Measurements from ENCODE around the gene IKZF5. TPM values are rescaled to one million over a fixed set of nuclear protein-coding genes. Genes with fewer than 3 reads are reported as not detected.

Gene IKZF5
- total RNA-seq, 1 donor from 2014 or later: 17.4 TPM

DNA sequence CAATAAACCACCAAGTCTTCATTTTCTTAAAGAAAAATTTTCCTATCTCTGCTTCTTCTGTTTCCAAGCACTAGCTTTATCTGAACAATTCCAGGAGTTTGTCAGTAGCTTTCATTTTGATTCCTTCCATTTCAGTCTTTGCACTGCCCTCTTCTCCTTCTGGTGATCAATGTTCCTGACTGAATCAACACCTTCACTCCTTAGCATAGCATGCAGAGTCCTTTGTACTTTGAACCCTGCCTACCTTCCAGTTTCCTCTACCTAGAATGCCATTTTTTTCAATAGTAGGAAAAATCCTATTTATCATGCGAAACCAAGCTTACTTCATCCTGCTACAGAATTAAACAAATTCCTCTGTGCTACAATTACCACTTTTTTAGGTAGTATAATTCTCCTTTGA, 52.7 kb downstream of the IKZF5 start:
- Mint-ChIP-seq H3K9me3 (peaks cover 7% of the 10 kb centered on the region), H3K36me3 (ENCODE audit: low read depth) (peaks cover 11% of the 10 kb centered on the region), H3K27me3 (ENCODE audit: insufficient read depth) (peaks cover 15% of the 10 kb centered on the region), H3K4me3 (no peak overlapping the region), H3K4me1 (ENCODE audit: low read depth) (peaks cover 32% of the 10 kb centered on the region), H3K27ac (no peak overlapping the region)
- intact Hi-C loops (cut with micrococcal nuclease): no loop called here
- DNase-seq (ENCODE audit: low spot score): no peak

DNA sequence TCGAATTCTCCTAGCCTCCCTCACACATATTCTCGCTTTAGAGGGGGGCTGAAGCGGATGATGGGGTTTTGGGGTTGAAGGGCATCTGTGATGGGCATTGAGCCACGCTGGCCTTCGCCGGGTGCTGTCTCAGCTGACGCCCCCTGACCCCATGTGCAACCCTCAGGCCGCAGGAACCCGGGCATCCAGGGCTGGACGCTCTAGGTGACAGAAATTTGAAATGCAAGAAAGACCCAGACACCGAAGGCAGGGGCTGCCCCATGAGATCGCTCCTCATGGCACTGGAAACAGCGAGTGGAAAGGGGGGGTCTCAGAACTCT, 53.9 kb downstream of the IKZF5 start:
- Mint-ChIP-seq H3K4me1 (ENCODE audit: low read depth) (peaks cover 41% of the 10 kb centered on the region), H3K27ac (no peak overlapping the region), H3K27me3 (ENCODE audit: insufficient read depth) (peaks cover 15% of the 10 kb centered on the region), H3K9me3 (peaks cover 7% of the 10 kb centered on the region), H3K4me3 (peak overlapping the region; percentile 30), H3K36me3 (ENCODE audit: low read depth) (peaks cover 14% of the 10 kb centered on the region)
- intact Hi-C loops (cut with micrococcal nuclease): loop anchor here (1.0 kb wide), 5 partner anchors 26 to 200 kb away; partner anchors contain the start of genes BUB3, FAM24B, IKZF5 and PSTK
- DNase-seq (ENCODE audit: low spot score): no peak

DNA sequence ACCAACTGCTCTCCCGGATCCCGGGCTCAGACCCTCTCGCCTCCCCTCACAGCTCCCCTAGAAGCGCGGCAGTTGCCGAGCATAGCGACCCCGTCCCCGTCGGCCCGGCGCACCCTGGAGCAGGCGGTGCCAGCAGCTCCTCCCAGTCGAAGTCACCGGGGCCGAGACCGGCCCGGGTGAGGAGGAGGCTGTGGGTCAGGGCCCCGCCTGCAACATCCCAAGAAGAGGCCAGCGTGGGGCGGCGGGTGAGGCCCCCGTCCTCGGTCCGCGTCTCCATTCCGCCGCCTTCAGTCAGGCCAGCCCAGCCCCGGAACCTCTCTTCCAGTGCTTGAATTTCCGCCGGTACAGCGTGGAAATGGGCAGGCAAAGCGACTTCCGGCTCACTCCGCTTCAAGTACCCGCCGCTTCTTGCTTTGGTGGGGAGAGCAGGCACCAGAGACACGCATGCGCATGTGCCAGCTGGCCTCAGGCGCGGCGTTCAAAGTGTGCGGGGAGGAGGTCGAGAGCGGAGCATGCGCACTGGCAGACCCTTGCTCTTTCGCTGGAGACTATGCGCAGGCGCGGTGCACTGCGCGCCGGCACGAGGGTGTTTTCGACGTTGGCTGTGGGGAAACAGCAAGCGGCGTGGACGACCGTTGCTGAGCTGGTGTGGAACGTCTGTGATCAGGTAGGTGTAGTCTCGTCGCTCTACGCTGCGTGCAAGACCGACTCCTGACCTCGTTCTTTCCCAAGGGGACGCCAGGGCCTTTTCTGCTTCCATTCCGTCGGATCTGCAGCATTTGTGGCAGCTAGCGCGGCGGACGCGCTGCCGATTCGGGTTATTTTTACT, 54.5 kb downstream of the IKZF5 start, which contains the start of gene C10orf88:
TSS of gene C10orf88 (minus strand) at position 326 of the 829 bp plus-strand sequence. CDS start at position 277, 49 bp downstream.
- H3K27me3 Mint-ChIP-seq (ENCODE audit: insufficient read depth): peaks cover 15% of the 10 kb centered on the region

DNA sequence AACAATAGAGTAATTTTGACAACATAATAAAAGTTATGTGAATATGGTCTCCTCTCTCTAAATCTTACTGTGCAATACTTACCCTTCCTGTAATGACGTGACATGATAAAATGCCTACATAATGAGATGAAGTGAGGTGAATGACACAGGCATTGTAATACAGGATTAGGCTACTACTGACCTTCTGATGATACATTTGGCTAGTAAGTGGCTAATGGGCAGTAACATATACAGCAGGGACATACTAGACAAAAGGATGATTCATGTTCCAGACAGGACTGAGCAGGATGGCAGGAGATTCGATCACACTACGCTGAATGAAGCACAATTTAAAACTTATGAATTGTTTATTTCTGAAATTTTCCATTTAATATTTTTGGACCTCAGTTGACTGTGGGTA, 59.3 kb downstream of the IKZF5 start:
- Mint-ChIP-seq H3K36me3 (ENCODE audit: low read depth) (peaks cover 40% of the 10 kb centered on the region), H3K4me3 (no peak overlapping the region), H3K9me3 (peaks cover 3% of the 10 kb centered on the region), H3K27ac (no peak overlapping the region), H3K4me1 (ENCODE audit: low read depth) (peaks cover 37% of the 10 kb centered on the region), H3K27me3 (ENCODE audit: insufficient read depth) (peaks cover 3% of the 10 kb centered on the region)
- DNase-seq (ENCODE audit: low spot score): no peak
- intact Hi-C loops (cut with micrococcal nuclease): no loop called here

More for the DNA sequence above, 54.5 kb downstream of the IKZF5 start, which contains the start of gene C10orf88:
- H3K27ac Mint-ChIP-seq: peak within 1 kb of the TSS; percentile 88
- peak within 1 kb of the TSS; percentile 87 for H3K4me3 Mint-ChIP-seq
- peak; percentile 97 for DNase-seq (ENCODE audit: low spot score)
- H3K9me3 Mint-ChIP-seq: peaks cover 7% of the 10 kb centered on the region
- peaks cover 47% of the 10 kb centered on the region for H3K4me1 Mint-ChIP-seq (ENCODE audit: low read depth)
- intact Hi-C loops (cut with micrococcal nuclease): loop anchor here (1.0 kb wide), 5 partner anchors 26 to 200 kb away; partner anchors contain the start of genes BUB3, FAM24B, IKZF5 and PSTK
- peaks cover 20% of the 10 kb centered on the region for H3K36me3 Mint-ChIP-seq (ENCODE audit: low read depth)

Other genes starting within 250 kb of the IKZF5 start
- 3.0 TPM in 2 replicates for gene CUZD1, start 162.9 kb downstream of the IKZF5 start, total RNA-seq
- gene FAM24B, start 129.2 kb downstream of the IKZF5 start, total RNA-seq: 13.1 and 18.4 TPM in 2 replicates
- gene FAM24A, start 98.2 kb downstream of the IKZF5 start, total RNA-seq: not detected in 2 replicates
- 11.8 and 14.1 TPM in 2 replicates for gene C10orf88, start 54.6 kb downstream of the IKZF5 start, total RNA-seq
- gene PSTK, start 28.4 kb downstream of the IKZF5 start, total RNA-seq: 4.5 and 4.8 TPM in 2 replicates
- 25.8 and 26.5 TPM in 2 replicates for gene ACADSB, start 211 bp upstream of the IKZF5 start, total RNA-seq
- gene HMX3, start 127.2 kb upstream of the IKZF5 start, total RNA-seq: not detected in 2 replicates
- gene HMX2, start 139.3 kb upstream of the IKZF5 start, total RNA-seq: not detected in 2 replicates
- 197 and 201 TPM in 2 replicates for gene BUB3, start 145.6 kb upstream of the IKZF5 start, total RNA-seq